Kidney tubule cell (primary cell): ENCODE data around the gene LSAMP.
"Not testable (repeated sequence)": the region's sequence is repeated elsewhere in the genome, so short reads cannot be mapped to it uniquely, and the experiment has no call there.

Experiments used
- DNase-seq: peaks from one replicate; pipeline ENCODE4 v3.0.0-alpha.2; 2018; ENCODE audit warnings: low spot score

The LSAMP gene

DNA sequence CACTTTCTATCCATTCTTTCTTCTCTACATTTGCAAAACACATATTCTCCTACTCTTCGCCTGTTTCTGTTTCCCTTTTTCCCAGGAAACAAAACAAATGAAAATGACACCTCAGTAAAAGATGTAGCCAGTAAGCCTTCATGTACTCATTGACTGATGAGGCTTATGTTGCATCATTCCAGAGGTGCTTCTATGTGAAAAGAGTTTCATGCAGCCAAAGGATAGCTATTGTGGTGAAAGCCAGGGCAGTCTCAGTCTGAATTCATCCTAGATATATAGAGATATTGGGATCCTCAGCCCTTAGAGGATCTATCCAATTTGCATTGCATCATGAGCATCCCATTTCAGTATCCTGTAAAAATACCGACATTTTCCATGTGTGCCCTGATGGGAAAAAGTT, 554.7 kb downstream of the LSAMP start:
- DNase-seq = no peak

DNA sequence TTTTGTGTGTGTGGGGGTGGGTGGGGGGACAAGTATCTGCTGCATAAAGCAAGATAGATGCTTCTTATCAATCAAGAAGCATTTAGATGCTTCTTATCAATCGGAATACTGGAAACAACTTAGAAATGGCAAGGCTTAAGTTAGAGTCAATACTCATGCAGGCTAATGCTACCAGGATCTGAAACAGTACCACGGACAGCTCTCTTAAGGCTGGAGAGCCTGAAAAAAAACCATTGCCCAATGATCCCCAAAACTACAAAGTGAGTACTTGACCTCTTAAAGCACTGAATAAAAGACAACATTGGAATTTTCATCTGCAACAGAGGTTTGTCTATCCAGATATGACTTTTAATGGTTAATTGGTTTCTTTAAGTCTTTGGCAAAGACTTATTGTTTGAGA, 559.7 kb downstream of the LSAMP start:
- DNase-seq = no peak

DNA sequence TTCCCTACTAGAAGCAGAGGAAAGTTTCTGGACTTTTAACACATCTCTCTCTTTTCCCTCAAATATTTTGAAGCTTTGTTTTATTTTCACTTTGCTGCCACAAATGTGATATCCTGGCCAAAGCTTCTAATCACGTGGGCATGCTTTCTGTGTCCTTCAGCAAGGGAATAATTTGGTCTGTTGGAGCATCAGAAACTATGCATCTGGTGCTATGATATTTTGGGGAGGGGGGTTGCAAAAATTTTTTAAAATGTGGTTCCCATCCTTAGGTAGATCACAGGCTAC, 567.7 kb downstream of the LSAMP start:
- no peak for DNase-seq

GRCh38 chr3:115876876-115877614, 568.2 kb downstream of the LSAMP start:
- no peak for DNase-seq

GRCh38 chr3:115875460-115875859, 569.8 kb downstream of the LSAMP start:
- DNase-seq = no peak

DNA sequence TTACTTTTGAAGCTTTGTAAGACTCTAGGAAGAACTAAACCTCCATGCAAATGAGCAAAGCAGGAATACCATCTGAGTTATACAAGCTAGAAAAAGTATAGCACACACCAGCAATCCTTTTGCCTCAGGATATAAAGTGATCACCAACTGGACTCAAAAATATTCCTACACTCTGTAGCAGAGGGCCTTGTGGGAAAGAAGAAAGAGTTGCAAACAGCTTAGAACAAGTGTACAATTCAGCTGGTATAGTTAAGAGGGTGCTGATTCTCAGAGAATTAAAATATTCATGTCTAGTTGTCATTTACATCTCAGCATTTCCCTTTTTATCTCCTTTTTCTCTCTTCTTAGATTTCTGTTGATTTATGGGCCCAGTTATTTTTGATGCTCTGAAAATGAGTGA, 573.6 kb downstream of the LSAMP start:
- DNase-seq = no peak

GRCh38 chr3:115864911-115865310, 580.4 kb downstream of the LSAMP start:
- no peak for DNase-seq

- no peak for DNase-seq
Measured at GRCh38 chr3:115862849-115863248, 582.4 kb downstream of the LSAMP start.

DNA sequence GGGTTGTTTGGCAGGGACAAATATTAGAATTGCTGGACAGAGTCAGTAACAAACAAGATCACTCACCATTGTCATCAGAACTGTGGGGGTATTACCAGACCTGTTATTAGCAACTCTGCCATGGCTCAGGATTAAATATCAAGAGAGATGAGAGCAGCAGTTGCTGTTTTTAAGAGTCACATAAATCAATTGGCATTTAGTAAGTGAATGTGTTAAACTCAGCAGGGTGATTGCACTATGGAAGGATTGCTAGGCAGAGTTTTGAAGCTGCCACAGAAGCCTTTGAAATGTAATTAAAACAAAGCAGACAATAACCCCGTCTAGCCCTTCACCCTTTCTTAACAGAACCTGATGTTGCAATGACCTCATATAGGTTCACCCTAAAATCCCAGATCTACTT, 583.2 kb downstream of the LSAMP start:
- no peak for DNase-seq

- no peak for DNase-seq
Measured at GRCh38 chr3:115861166-115861733, 584.0 kb downstream of the LSAMP start.

GRCh38 chr3:115860766-115861165, 584.5 kb downstream of the LSAMP start:
- no peak for DNase-seq

DNA sequence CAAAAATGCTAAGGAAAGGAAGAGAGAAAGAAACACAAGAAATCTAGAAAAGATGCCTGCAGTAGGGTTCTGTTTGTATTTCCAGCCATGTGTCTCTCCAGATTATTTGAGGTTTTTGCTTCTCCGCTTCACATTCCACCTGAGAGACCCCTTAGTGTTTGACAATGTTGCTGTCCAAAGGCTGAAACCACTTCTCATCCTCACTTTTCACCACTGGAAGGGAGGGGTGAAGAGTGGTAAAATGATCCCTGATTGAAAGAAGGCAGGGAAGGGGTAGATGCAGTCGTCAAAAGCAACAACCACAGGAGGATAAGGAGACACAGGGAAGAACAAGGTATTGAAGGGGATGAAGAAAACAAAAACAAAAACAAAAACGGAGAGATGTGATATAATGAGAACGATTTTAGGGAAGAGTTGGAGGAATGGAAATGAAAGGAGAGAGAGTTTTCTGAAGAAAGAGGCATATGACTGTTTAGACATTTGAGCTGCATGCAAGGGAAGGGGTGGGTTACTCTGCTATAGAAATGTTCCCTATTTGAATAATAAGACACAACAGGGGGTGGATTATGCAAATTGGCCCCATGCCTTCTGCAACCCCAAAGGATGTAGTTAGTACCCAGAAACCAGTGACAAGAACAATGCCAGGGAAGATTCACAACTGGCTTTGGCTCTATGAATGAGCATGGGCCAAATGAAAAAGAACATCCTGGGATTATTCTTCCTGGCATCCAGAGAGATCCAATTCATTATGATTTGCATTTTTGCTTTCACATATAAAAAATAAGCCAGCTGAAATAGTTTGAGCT, 586.1 kb downstream of the LSAMP start:
- DNase-seq = no peak

DNA sequence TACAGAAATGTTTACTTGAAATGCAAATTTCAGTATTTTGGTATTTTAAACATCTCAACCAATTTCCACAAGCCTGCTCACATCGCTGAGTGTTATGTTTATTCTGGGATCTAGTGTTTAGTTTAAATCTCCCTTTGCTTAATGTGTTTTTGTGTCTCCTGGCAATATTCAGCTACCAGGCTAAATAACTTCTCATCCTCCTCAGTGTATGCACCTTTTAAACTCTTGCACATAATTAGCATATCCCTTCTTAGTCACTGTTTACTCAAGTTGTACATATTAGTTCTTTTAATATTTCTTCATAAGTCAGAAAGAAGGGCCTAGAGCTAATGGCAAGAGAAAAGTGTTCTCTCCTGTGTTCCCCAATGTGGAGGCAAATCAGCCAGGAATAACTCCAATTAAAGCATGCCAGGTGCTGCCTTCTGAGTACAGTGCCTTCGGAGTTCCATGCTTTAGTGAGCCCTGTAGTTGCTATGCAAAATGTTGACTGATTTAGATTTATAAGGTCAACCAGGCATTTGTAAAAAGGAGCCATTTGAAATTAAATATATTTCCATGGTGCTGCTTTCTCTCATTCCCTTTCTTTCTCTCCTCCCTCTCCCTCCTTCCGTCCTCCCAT, 587.7 kb downstream of the LSAMP start:
- no peak for DNase-seq

- DNase-seq = peak; percentile 3
Measured at GRCh38 chr3:115855911-115856310, 589.4 kb downstream of the LSAMP start.

GRCh38 chr3:115853104-115853503, 592.2 kb downstream of the LSAMP start:
- DNase-seq = no peak

DNA sequence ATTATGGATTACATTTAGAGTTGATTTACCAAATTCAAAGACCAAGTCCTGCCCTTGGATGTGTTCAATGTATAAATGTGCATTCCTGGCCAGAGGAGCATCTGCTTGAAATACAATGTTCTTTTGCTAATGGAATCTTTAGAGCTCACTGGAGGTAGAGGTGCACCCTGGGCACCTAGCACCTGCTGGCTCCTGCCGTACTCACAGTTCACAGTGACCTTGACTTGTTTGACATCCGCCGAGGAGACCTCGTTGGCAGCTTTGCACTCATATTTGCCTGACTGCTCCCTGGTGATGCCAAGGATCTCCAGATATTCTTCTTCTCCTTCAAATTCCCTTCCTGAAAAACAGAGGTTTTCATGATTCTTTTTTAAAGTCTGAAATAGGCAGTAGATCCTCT, 593.0 kb downstream of the LSAMP start:
- DNase-seq = no peak

GRCh38 chr3:115851571-115851970, 593.7 kb downstream of the LSAMP start:
- DNase-seq = no peak

DNA sequence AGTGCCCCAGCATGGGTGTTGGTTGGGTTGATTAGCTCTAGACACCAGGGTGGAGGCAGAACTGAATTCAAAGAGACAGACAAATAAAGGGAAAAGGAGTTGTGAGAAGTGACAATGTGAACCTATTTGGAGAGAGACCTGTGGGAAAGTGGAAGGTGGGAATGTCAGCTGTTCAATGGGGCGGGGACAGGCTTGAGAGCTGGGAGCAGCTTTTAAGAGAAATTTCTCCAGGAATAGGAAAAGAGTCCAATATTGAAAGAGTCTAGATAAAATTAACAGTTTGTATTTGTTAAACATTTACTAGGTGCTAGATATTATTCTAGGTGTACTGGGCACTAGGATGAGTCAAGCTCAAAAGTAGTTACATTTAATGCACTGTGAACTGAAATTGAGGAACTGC, 596.6 kb downstream of the LSAMP start:
- no peak for DNase-seq

GRCh38 chr3:115845986-115846385, 599.3 kb downstream of the LSAMP start:
- DNase-seq = no peak

DNA sequence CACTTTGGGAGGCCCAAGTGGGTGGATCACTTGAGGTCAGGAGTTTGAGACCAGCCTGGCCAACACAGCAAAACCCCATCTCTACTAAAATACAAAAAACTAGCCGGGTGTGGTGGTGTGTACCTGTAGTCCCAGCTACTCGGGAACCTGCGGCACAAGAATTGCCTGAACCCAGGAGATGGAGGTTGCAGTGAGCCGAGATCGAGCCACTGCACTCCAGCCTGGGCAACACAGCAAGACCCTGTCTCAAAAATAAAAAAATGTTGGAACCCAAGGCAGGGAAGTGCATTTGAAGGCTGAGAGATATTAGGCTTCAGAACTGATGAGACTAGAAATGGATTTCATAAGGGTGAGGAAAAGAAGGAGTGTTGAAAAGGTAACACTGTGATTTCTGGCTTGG, 600.6 kb downstream of the LSAMP start:
- DNase-seq = not testable (repeated sequence)

DNA sequence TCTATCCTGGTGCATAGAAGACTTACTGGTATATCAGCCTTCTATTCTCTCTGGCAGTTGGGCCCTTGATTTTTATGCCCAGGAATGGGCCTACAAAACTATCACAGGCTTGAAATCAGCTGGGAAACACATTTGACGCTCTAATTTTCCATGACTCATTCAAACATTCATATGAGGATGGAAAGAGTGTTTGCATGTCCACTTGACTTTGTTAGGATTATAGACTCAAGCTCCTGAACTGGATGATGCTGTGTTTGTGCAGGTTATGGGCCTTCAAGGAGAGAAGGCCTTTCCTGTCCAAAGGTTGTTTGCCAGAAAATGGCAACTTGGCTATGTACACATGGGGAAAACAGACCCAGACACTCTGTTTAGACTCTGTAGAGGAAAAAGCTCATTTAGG, 602.1 kb downstream of the LSAMP start:
- DNase-seq = no peak

DNA sequence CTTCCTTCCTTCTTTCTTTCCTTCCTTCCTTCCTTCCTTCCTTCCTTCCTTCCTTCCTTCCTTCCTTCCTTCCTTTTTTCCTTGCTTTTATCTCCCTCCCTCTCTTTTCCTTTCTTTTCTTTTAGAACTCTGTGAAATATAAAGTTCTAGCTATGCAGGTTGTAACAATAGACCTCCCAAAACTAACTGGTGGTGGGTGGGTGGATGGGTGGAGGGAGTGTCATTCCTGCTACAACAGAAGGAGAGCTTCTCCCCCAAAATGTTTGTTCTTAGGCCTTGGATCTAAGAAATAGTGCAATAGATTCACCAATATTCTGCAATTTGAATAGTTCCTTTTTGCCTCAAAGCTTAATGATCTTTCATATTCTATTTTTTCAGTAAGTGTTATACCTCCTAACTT, 606.0 kb downstream of the LSAMP start:
- no peak for DNase-seq

GRCh38 chr3:115838786-115839185, 606.5 kb downstream of the LSAMP start:
- DNase-seq = no peak
